IMR-90 (cell line): ENCODE measurements around the gene STUM. TPM values are rescaled to one million over a fixed set of nuclear protein-coding genes. Genes with fewer than 3 reads are reported as not detected.

Experiments used
- ATAC-seq: fragments of 200-7000 bp; cut with Tn5 transposase; 2 replicates; pipeline ENCODE4 v1.9.1; 2020; ENCODE audit warnings: low read depth, mild to moderate bottlenecking, moderate library complexity
- BruUV-seq: library from RNA; stranded (reverse); fragments of 400-500 nt; replicated peaks from 2 replicates; lab custom pipeline; 2021; lab: Mats Ljungman, UMichigan
- CTCF ChIA-PET: fragments of 300-600 bp; formaldehyde crosslinking; extraction: SDS; loops from one replicate; lab custom pipeline; 2021; ENCODE audit warnings: antibody characterized with exemption; lab: Yijun Ruan, JAX
- POLR2A ChIA-PET: fragments of 300-600 bp; sonication (Branson Sonifier 250); formaldehyde crosslinking; loops from one replicate; lab custom pipeline; 2022; ENCODE audit warnings: antibody characterized with exemption; ENCODE audit not compliant: unreplicated experiment; lab: Charles Lee
- DNase-seq: peaks from one replicate; pipeline ENCODE4 v3.0.0; 2013
- H2AFZ ChIP-seq: replicated peaks from 2 replicates; pipeline ENCODE3; 2013; ENCODE audit warnings: low read length, mild to moderate bottlenecking; ENCODE audit not compliant: poor library complexity
- H2AK5ac ChIP-seq: 2 replicates; pipeline ENCODE4 v1.6.1; 2013; ENCODE audit warnings: low read depth, low read length, inconsistent platforms
- H2AK9ac ChIP-seq: replicated peaks from 2 replicates; pipeline ENCODE3; 2013; ENCODE audit warnings: mild to moderate bottlenecking, low read depth, low read length, moderate library complexity; ENCODE audit not compliant: poor library complexity
- H2BK120ac ChIP-seq: 2 replicates; pipeline ENCODE4 v1.6.1; 2013; ENCODE audit warnings: low read depth, low read length, inconsistent platforms
- H2BK15ac ChIP-seq: 3 replicates; pipeline ENCODE4 v1.6.1; 2013; ENCODE audit warnings: low read depth, low read length, inconsistent platforms
- H2BK20ac ChIP-seq: 2 replicates; pipeline ENCODE4 v1.6.1; 2013; ENCODE audit warnings: low read depth, mild to moderate bottlenecking, inconsistent platforms, low read length, moderate library complexity
- H2BK5ac ChIP-seq: 2 replicates; pipeline ENCODE4 v1.6.1; 2013; ENCODE audit warnings: mild to moderate bottlenecking, low read depth, low read length, inconsistent platforms; ENCODE audit not compliant: poor library complexity, severe bottlenecking
- H3K14ac ChIP-seq: replicated peaks from 2 replicates; pipeline ENCODE4 v1.6.1; 2013; ENCODE audit warnings: low read depth, low read length, inconsistent platforms
- H3K18ac ChIP-seq: 2 replicates; pipeline ENCODE4 v1.6.1; 2013; ENCODE audit warnings: low read depth, low read length, control low read depth
- H3K23ac ChIP-seq: 2 replicates; pipeline ENCODE4 v1.6.1; 2013; ENCODE audit warnings: low read depth, low read length, inconsistent platforms
- H3K27ac ChIP-seq: 2 replicates; pipeline ENCODE4 v1.5.1; 2013; ENCODE audit warnings: mild to moderate bottlenecking, control low read depth, low read length; ENCODE audit not compliant: insufficient read depth
- H3K27me3 ChIP-seq: 2 replicates; pipeline ENCODE4 v1.6.1; 2013; ENCODE audit warnings: low read length; ENCODE audit not compliant: control insufficient read depth, insufficient read depth
- H3K36me3 ChIP-seq: 2 replicates; pipeline ENCODE4 v1.6.1; 2013; ENCODE audit warnings: low read length, mixed read lengths; ENCODE audit not compliant: control insufficient read depth, insufficient read depth
- H3K4ac ChIP-seq: 2 replicates; pipeline ENCODE4 v1.6.1; 2013; ENCODE audit warnings: low read depth, low read length, inconsistent platforms
- H3K4me1 ChIP-seq: 2 replicates; pipeline ENCODE4 v1.6.1; 2013; ENCODE audit warnings: low read length, mixed read lengths; ENCODE audit not compliant: control insufficient read depth, insufficient read depth
- H3K4me2 ChIP-seq: 2 replicates; pipeline ENCODE4 v1.6.1; 2013; ENCODE audit warnings: low read depth, mild to moderate bottlenecking, control low read depth, low read length, moderate library complexity
- H3K4me3 ChIP-seq: 2 replicates; pipeline ENCODE4 v1.5.1; 2013; ENCODE audit warnings: low read depth, mild to moderate bottlenecking, control low read depth, low read length, moderate library complexity; ENCODE audit not compliant: insufficient read depth
- H3K56ac ChIP-seq: 2 replicates; pipeline ENCODE4 v1.6.1; 2013; ENCODE audit warnings: low read length, inconsistent platforms; ENCODE audit not compliant: insufficient read depth; ENCODE audit errors: extremely low read depth
- H3K79me1 ChIP-seq, 2 experiments: 2 replicates each; pipeline ENCODE4 v1.6.1; 2013; ENCODE audit warnings: low read length in 2 of 2, inconsistent platforms in 1 of 2, low read depth in 1 of 2
- H3K9ac ChIP-seq: 2 replicates; pipeline ENCODE4 v1.6.1; 2013; ENCODE audit warnings: low read depth, low read length, control low read depth
- H3K9me1 ChIP-seq: 2 replicates; pipeline ENCODE4 v1.6.1; 2013; ENCODE audit warnings: low read length, inconsistent platforms; ENCODE audit not compliant: insufficient read depth
- H3K9me3 ChIP-seq: 2 replicates; pipeline ENCODE4 v1.6.1; 2013; ENCODE audit warnings: low read length; ENCODE audit not compliant: control insufficient read depth, insufficient read depth
- H4K20me1 ChIP-seq: 2 replicates; pipeline ENCODE4 v1.6.1; 2013; ENCODE audit warnings: low read length, inconsistent platforms; ENCODE audit not compliant: insufficient read depth
- H4K5ac ChIP-seq: 2 replicates; pipeline ENCODE4 v1.6.1; 2013; ENCODE audit warnings: mild to moderate bottlenecking, low read depth, low read length, control low read depth
- H4K8ac ChIP-seq, 2 experiments: 2 replicates each; pipeline ENCODE4 v1.6.1; 2013; ENCODE audit warnings: low read depth in 2 of 2, low read length in 2 of 2, control low read depth in 1 of 2, inconsistent platforms in 1 of 2
- H4K91ac ChIP-seq: 2 replicates; pipeline ENCODE4 v1.6.1; 2013; ENCODE audit warnings: low read depth, low read length, inconsistent platforms; ENCODE audit not compliant: insufficient read depth
- BHLHE40 ChIP-seq: fragments of 150-350 bp; IDR thresholded peaks from 2 replicates; pipeline ENCODE4 v1.6.1; 2016; ENCODE audit warnings: mild to moderate bottlenecking, low read depth, low read length
- CEBPB ChIP-seq: IDR thresholded peaks from 2 replicates; pipeline ENCODE4 v1.6.1; 2012; ENCODE audit warnings: low read depth, low read length, improper control_type of control experiment
- CHD1 ChIP-seq: IDR thresholded peaks from 2 replicates; pipeline ENCODE4 v1.6.1; 2012; ENCODE audit warnings: low read depth, low read length, improper control_type of control experiment
- FOS ChIP-seq: fragments of 150-350 bp; IDR thresholded peaks from 2 replicates; pipeline ENCODE4 v1.6.1; 2016; ENCODE audit warnings: low read depth, low read length
- MXI1 ChIP-seq: IDR thresholded peaks from 2 replicates; pipeline ENCODE4 v1.6.1; 2012; ENCODE audit warnings: low read depth, mild to moderate bottlenecking, low read length, moderate library complexity, borderline replicate concordance
- NFE2L2 ChIP-seq: fragments of 150-350 bp; IDR thresholded peaks from 2 replicates; pipeline ENCODE4 v1.6.1; 2016; ENCODE audit warnings: low read depth, mild to moderate bottlenecking, low read length
- POLR2A ChIP-seq: IDR thresholded peaks from 2 replicates; pipeline ENCODE4 v1.6.1; 2012; ENCODE audit warnings: mild to moderate bottlenecking, low read depth, low read length
- RCOR1 ChIP-seq: IDR thresholded peaks from 2 replicates; pipeline ENCODE4 v1.6.1; 2012; ENCODE audit warnings: mild to moderate bottlenecking, low read length, improper control_type of control experiment; ENCODE audit not compliant: insufficient replicate concordance
- RFX5 ChIP-seq: IDR thresholded peaks from 2 replicates; pipeline ENCODE4 v1.8.0; 2012; ENCODE audit warnings: low read depth, mild to moderate bottlenecking, low read length, moderate library complexity
- SMC3 ChIP-seq: fragments of 150-350 bp; IDR thresholded peaks from 2 replicates; pipeline ENCODE4 v1.6.1; 2016; ENCODE audit warnings: low read depth, mild to moderate bottlenecking, antibody characterized with exemption, low read length, moderate library complexity
- WGBS, 2 experiments: methylation state at CpG; one replicate each; pipeline versions ENCODE4 v1.1.5 to v1.1.7; 2013; ENCODE audit warnings: missing lambda C conversion rate in 2 of 2; ENCODE audit not compliant: insufficient read length in 1 of 2; ENCODE audit errors: extremely low coverage in 2 of 2; 5-methylcytosine and 5-hydroxymethylcytosine counted together
- dilution Hi-C: fragments of 300-500 bp; cut with HindIII; formaldehyde crosslinking; loops from one replicate; pipeline ENCODE4 v1.14.3; 2018; ENCODE audit warnings: low sequenced_read_pairs; ENCODE audit not compliant: unreplicated experiment
- in situ Hi-C: fragments of 300-500 bp; cut with MboI; formaldehyde crosslinking; loops from 3 replicates; pipeline ENCODE4 v1.14.3; 2019; ENCODE audit warnings: low sequenced_read_pairs, inconsistent platforms, mixed read lengths
- intact Hi-C: fragments of 100-400 bp; cut with micrococcal nuclease; formaldehyde crosslinking; loops from 2 replicates; pipeline ENCODE4 v1.10.0; 2022
- polyA plus RNA-seq, 3 experiments: library from polyadenylated mRNA; depleted of rRNA; stranded (reverse); fragments of >200 nt; gene quantifications; 2 replicates each; pipeline ENCODE4 v1.2.3, GENCODE V29; 2012; ENCODE audit warnings: low replicate concordance in 1 of 3
- total RNA-seq: library from RNA; depleted of rRNA; stranded (reverse); fragments of >200 nt; gene quantifications from 2 replicates; pipeline ENCODE4 v1.2.3, GENCODE V29; 2012
- TF ChIP-seq, protein P1 (sequence below): fragments of 150-350 bp; IDR thresholded peaks from 2 replicates; pipeline ENCODE4 v1.6.1; 2017; ENCODE audit warnings: mild to moderate bottlenecking, antibody characterized with exemption, low read length, low read depth
- TF ChIP-seq, protein P2 (sequence below): conservative IDR thresholded peaks from 2 replicates; pipeline ENCODE4 v1.5.1; 2012; ENCODE audit warnings: mild to moderate bottlenecking, low read depth, low read length, improper control_type of control experiment

Gene STUM
- total and polyA plus RNA-seq, 2 of the 4 experiments (the other 2 are of a cell fraction): not detected

DNA sequence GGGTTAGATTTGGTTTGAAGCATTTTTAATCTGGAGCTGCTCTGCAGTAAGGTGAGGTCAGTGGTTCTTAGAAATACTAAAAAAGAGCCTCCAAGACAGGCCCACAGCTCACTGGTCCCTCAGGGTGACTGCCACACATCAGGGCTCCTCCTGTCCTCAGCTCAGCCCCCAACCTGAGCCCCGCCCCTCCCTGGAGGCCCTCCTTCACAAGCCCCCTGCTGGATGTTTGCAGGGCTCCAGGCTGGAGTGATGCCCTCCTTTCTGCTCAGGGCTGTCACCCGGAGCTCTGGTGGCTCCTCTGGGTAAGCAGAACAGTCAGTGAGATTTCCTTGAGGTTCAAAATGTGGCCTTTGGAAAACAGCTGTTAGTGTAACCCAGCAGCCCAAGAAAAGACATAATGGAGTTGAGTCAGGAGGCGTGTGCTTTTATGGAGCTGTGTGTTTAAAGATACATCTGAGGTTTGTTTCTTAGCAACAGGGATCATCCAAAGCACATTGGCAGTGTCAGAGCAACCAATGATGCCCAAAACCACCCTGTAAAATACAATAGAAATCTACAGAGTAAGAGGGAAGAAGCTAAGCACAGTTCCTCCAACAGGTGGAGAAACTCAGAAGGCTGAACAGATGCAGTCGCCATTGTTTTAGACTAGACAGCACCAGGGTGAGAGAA is 21.4 kb downstream of the STUM start:
- H2BK120ac ChIP-seq: no peak overlapping the region
- no peak overlapping the region for H3K27ac ChIP-seq
- peaks cover 17% of the 10 kb centered on the region for H3K27me3 ChIP-seq
- H2AK5ac ChIP-seq: no peak overlapping the region
- H4K20me1 ChIP-seq: no peaks in the 10 kb centered on the region
- H3K18ac ChIP-seq: no peak overlapping the region
- no peaks in the 10 kb centered on the region for H3K36me3 ChIP-seq
- no peak overlapping the region for H2BK20ac ChIP-seq
- no peak overlapping the region for H4K8ac ChIP-seq
- ChIA-PET POLR2A (no interaction called here), CTCF (interaction anchor here (0.9 kb wide), 1 partner anchor 12 kb away, joined by 3 read pairs; no protein-coding TSS in a partner anchor)
- no peak overlapping the region for H3K4me2 ChIP-seq
- no peaks in the 10 kb centered on the region for H3K9me1 ChIP-seq
- H3K79me1 ChIP-seq: no peaks in the 10 kb centered on the region
- H2AK9ac ChIP-seq: no peak overlapping the region
- no peak overlapping the region for H4K5ac ChIP-seq
- no peak overlapping the region for H3K14ac ChIP-seq
- intact Hi-C loops (no loop called here), in situ Hi-C loops (no loop called here), dilution Hi-C loops (no loop called here)
- no peak overlapping the region for H2BK15ac ChIP-seq
- ATAC-seq (no peak), DNase-seq (no peak)
- no peak overlapping the region for H3K9ac ChIP-seq
- WGBS, 2 experiments: no CpG with 5 or more reads among the region's 4 CpGs
- no peak overlapping the region for H3K56ac ChIP-seq
- H2BK5ac ChIP-seq: no peak overlapping the region
- TF ChIP-seq POLR2A: no peak
- TF ChIP-seq CEBPB: no peak
- no peak for TF ChIP-seq RFX5
- no peak for TF ChIP-seq CHD1
- no peak for TF ChIP-seq MXI1
- no peak for TF ChIP-seq RCOR1
- TF ChIP-seq, protein P1, sequence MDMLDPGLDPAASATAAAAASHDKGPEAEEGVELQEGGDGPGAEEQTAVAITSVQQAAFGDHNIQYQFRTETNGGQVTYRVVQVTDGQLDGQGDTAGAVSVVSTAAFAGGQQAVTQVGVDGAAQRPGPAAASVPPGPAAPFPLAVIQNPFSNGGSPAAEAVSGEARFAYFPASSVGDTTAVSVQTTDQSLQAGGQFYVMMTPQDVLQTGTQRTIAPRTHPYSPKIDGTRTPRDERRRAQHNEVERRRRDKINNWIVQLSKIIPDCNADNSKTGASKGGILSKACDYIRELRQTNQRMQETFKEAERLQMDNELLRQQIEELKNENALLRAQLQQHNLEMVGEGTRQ: no peak
- no peak for TF ChIP-seq SMC3
- TF ChIP-seq BHLHE40: no peak
- no peak for TF ChIP-seq FOS
- TF ChIP-seq, protein P2, sequence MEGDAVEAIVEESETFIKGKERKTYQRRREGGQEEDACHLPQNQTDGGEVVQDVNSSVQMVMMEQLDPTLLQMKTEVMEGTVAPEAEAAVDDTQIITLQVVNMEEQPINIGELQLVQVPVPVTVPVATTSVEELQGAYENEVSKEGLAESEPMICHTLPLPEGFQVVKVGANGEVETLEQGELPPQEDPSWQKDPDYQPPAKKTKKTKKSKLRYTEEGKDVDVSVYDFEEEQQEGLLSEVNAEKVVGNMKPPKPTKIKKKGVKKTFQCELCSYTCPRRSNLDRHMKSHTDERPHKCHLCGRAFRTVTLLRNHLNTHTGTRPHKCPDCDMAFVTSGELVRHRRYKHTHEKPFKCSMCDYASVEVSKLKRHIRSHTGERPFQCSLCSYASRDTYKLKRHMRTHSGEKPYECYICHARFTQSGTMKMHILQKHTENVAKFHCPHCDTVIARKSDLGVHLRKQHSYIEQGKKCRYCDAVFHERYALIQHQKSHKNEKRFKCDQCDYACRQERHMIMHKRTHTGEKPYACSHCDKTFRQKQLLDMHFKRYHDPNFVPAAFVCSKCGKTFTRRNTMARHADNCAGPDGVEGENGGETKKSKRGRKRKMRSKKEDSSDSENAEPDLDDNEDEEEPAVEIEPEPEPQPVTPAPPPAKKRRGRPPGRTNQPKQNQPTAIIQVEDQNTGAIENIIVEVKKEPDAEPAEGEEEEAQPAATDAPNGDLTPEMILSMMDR: no peak; the same call in 1 of the 2 replicates
- TF ChIP-seq NFE2L2: no peak
- H3K4me1 ChIP-seq: no peaks in the 10 kb centered on the region; the same call in 1 of the 2 replicates
- H3K4me3 ChIP-seq: no peak overlapping the region
- H3K23ac ChIP-seq: no peak overlapping the region
- H3K9me3 ChIP-seq: no peaks in the 10 kb centered on the region
- H2AFZ ChIP-seq: no peak overlapping the region
- H4K91ac ChIP-seq: no peak overlapping the region
- H3K4ac ChIP-seq: no peak overlapping the region
- no TSS peak for BruUV-seq
